ENCODE data around the gene MRPS15.

DNA sequence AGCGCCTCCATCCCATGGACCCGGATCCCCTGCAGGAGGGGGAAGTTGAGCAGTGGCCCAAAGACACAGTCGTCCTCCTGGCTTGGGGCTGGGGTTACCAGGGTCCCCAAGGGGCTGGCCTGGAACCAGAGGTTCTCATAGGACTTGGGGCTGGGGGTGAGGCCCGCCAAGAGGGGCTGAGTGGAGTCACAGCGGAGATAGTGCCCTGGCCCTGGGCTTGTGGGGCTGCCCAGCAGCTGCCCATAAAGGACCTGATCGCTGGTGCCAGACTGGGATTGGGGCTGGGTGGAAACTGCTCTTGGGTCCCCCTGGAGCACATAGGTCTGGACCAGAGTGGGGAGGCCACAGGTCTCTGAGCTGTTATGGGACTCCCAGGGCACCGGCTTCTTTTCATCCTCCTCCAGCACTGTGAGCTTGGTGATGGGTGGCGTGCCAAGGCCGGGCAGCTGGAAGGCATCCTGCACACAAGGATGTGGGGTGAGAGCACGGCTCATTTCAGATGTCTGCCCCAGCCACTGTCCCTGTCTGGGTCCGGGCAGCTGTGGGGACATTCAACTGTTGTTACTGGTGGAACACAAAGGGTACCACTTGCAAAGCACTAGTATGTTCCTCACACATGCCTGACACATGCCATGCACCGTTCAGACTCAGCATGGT, 2.3 kb upstream of the MRPS15 start:
- TF ChIP-seq, protein P1, sequence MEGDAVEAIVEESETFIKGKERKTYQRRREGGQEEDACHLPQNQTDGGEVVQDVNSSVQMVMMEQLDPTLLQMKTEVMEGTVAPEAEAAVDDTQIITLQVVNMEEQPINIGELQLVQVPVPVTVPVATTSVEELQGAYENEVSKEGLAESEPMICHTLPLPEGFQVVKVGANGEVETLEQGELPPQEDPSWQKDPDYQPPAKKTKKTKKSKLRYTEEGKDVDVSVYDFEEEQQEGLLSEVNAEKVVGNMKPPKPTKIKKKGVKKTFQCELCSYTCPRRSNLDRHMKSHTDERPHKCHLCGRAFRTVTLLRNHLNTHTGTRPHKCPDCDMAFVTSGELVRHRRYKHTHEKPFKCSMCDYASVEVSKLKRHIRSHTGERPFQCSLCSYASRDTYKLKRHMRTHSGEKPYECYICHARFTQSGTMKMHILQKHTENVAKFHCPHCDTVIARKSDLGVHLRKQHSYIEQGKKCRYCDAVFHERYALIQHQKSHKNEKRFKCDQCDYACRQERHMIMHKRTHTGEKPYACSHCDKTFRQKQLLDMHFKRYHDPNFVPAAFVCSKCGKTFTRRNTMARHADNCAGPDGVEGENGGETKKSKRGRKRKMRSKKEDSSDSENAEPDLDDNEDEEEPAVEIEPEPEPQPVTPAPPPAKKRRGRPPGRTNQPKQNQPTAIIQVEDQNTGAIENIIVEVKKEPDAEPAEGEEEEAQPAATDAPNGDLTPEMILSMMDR (IDR thresholded peaks at IDR 0.05) = no peak
- TF ChIP-seq POLR2AphosphoS5 (IDR thresholded peaks at IDR 0.05) = no peak
- no peak for TF ChIP-seq POLR2A (IDR thresholded peaks at IDR 0.05)
- TF ChIP-seq EP300 (IDR thresholded peaks at IDR 0.05) = no peak
